Measurements from ENCODE around the gene SAP30BP. TPM values are rescaled to one million over a fixed set of nuclear protein-coding genes. Genes with fewer than 3 reads are reported as not detected.

Gene SAP30BP
- polyA plus RNA-seq, 1 donor (not counting 4 experiments of a cell fraction or from before 2014, with no cell fraction given) = 99.0 TPM

GRCh38 chr17:75626496-75627038 is 40.6 kb upstream of the SAP30BP start:
- no peaks in the 10 kb centered on the region for H3K4me1 ChIP-seq (ENCODE audit: control insufficient read depth, extremely low read depth, insufficient read depth, low read length)
- no peak for DNase-seq (ENCODE audit: low read depth, low spot score)
- no peaks in the 10 kb centered on the region for H4K20me1 ChIP-seq (ENCODE audit: control insufficient read depth, extremely low read depth, insufficient read depth, low read length)
- H3K27ac ChIP-seq (ENCODE audit: control insufficient read depth, insufficient read depth, low read length) = no peak overlapping the region
- peaks cover 8 to 11% of the 10 kb centered on the region in 2 experiments for H3K36me3 ChIP-seq (ENCODE audit: control insufficient read depth in 2 of 2, extremely low read depth in 1 of 2, insufficient read depth in 2 of 2, low read length in 2 of 2)
- H3K27me3 ChIP-seq (ENCODE audit: control insufficient read depth, extremely low read depth, insufficient read depth, low read length) = no peaks in the 10 kb centered on the region
- no peak overlapping the region for H3K4me3 ChIP-seq (ENCODE audit: control insufficient read depth in 2 of 3, extremely low read depth in 1 of 3, insufficient read depth in 2 of 3, low read depth in 1 of 3, low read length in 3 of 3)
- dilution Hi-C loops (cut with MboI; ENCODE audit: extremely low pct_ligation_motif_present, low sequenced_read_pairs) = no loop called here
- H2AFZ ChIP-seq (ENCODE audit: control insufficient read depth, low read length) = no peak overlapping the region
- H3K9me1 ChIP-seq (ENCODE audit: control insufficient read depth, extremely low read depth, insufficient read depth, low read length) = no peaks in the 10 kb centered on the region
- no peak for FAIRE-seq
- no peak overlapping the region for H3K9ac ChIP-seq (ENCODE audit: control insufficient read depth, extremely low read depth, insufficient read depth, low read length)
- H3K9me3 ChIP-seq (ENCODE audit: control insufficient read depth, low read depth, low read length) = no peaks in the 10 kb centered on the region
- no peak for TF ChIP-seq EZH2 (IDR thresholded peaks at IDR 0.05; ENCODE audit: low read length)
- no peak for TF ChIP-seq CTCF (optimal IDR thresholded peaks at IDR 0.05 in 1 of 3, IDR thresholded peaks at IDR 0.05 in 1 of 3, conservative IDR thresholded peaks at IDR 0.05 in 1 of 3; ENCODE audit: extremely low read depth in 1 of 3, insufficient read depth in 2 of 3, low read length in 3 of 3)
- no peaks in the 10 kb centered on the region for H3K79me2 ChIP-seq (ENCODE audit: control insufficient read depth, insufficient read depth, low read length)
- no peak overlapping the region for H3K4me2 ChIP-seq (ENCODE audit: control insufficient read depth, extremely low read depth, insufficient read depth, low read depth, low read length)

- Histone ChIP-seq H3K4me2 (ENCODE audit: control insufficient read depth, extremely low read depth, insufficient read depth, low read depth, low read length) (no peak overlapping the region), H2AFZ (ENCODE audit: control insufficient read depth, low read length) (no peak overlapping the region), H3K4me1 (ENCODE audit: control insufficient read depth, extremely low read depth, insufficient read depth, low read length) (no peaks in the 10 kb centered on the region), H3K9me1 (ENCODE audit: control insufficient read depth, extremely low read depth, insufficient read depth, low read length) (no peaks in the 10 kb centered on the region), H3K4me3 (ENCODE audit: control insufficient read depth in 2 of 3, extremely low read depth in 1 of 3, insufficient read depth in 2 of 3, low read depth in 1 of 3, low read length in 3 of 3) (no peak overlapping the region), H4K20me1 (ENCODE audit: control insufficient read depth, extremely low read depth, insufficient read depth, low read length) (no peaks in the 10 kb centered on the region), H3K9me3 (ENCODE audit: control insufficient read depth, low read depth, low read length) (no peaks in the 10 kb centered on the region), H3K27ac (ENCODE audit: control insufficient read depth, insufficient read depth, low read length) (no peak overlapping the region), H3K36me3 (ENCODE audit: control insufficient read depth in 2 of 2, extremely low read depth in 1 of 2, insufficient read depth in 2 of 2, low read length in 2 of 2) (peaks cover 8 to 11% of the 10 kb centered on the region in 2 experiments), H3K27me3 (ENCODE audit: control insufficient read depth, extremely low read depth, insufficient read depth, low read length) (no peaks in the 10 kb centered on the region), H3K79me2 (ENCODE audit: control insufficient read depth, insufficient read depth, low read length) (no peaks in the 10 kb centered on the region), H3K9ac (ENCODE audit: control insufficient read depth, extremely low read depth, insufficient read depth, low read length) (no peak overlapping the region)
- TF ChIP-seq CTCF (optimal IDR thresholded peaks at IDR 0.05 in 1 of 3, IDR thresholded peaks at IDR 0.05 in 1 of 3, conservative IDR thresholded peaks at IDR 0.05 in 1 of 3; ENCODE audit: extremely low read depth in 1 of 3, insufficient read depth in 2 of 3, low read length in 3 of 3) (no peak), EZH2 (IDR thresholded peaks at IDR 0.05; ENCODE audit: low read length) (no peak)
- dilution Hi-C loops (cut with MboI; ENCODE audit: extremely low pct_ligation_motif_present, low sequenced_read_pairs) = no loop called here
- FAIRE-seq (no peak), DNase-seq (ENCODE audit: low read depth, low spot score) (no peak)
Measured at GRCh38 chr17:75627094-75627493, 40.0 kb upstream of the SAP30BP start.

Measured in keratinocyte (primary cell).